MM.1S (cell line): ENCODE measurements around the gene SETX.

Experiments used
- DNase-seq: peaks from one replicate; pipeline ENCODE4 v3.0.0-alpha.2; 2015
- H2AFZ ChIP-seq: fragments of 300-600 bp; sonication (generic); 2 replicates; pipeline ENCODE4 v1.6.0; 2016; ENCODE audit warnings: antibody characterized with exemption, low read length
- H3F3A ChIP-seq: fragments of 300-600 bp; sonication (generic); 2 replicates; pipeline ENCODE4 v1.6.1; 2016; ENCODE audit warnings: mild to moderate bottlenecking, antibody characterized with exemption, low read length, moderate library complexity, mixed read lengths; ENCODE audit not compliant: insufficient read depth
- H3K27ac ChIP-seq: fragments of 300-600 bp; sonication (generic); 2 replicates; pipeline ENCODE4 v1.5.1; 2016; ENCODE audit warnings: mild to moderate bottlenecking, low read length
- H3K27me3 ChIP-seq: fragments of 300-600 bp; sonication (generic); replicated peaks from 2 replicates; pipeline ENCODE4 v1.6.0; 2016; ENCODE audit warnings: low read length; ENCODE audit not compliant: insufficient read depth
- H3K36me3 ChIP-seq: fragments of 300-600 bp; sonication (generic); replicated peaks from 2 replicates; pipeline ENCODE4 v1.6.1; 2016; ENCODE audit warnings: mild to moderate bottlenecking, low read length, mixed read lengths; ENCODE audit not compliant: insufficient read depth
- H3K4me1 ChIP-seq: fragments of 300-600 bp; sonication (generic); 2 replicates; pipeline ENCODE4 v1.6.1; 2016; ENCODE audit warnings: low read length, mixed read lengths
- H3K4me2 ChIP-seq: fragments of 300-600 bp; sonication (generic); 2 replicates; pipeline ENCODE4 v1.6.0; 2016; ENCODE audit warnings: low read depth, low read length
- H3K4me3 ChIP-seq: fragments of 300-600 bp; sonication (generic); 2 replicates; pipeline ENCODE4 v1.5.1; 2016; ENCODE audit warnings: low read length, mixed read lengths
- H3K79me2 ChIP-seq: fragments of 300-600 bp; sonication (generic); 2 replicates; pipeline ENCODE4 v1.6.1; 2016; ENCODE audit warnings: mixed run types, low read length, mixed read lengths
- H3K9ac ChIP-seq: fragments of 300-600 bp; sonication (generic); 2 replicates; pipeline ENCODE4 v1.6.1; 2016; ENCODE audit warnings: low read length, mixed read lengths
- H3K9me2 ChIP-seq: fragments of 300-600 bp; sonication (generic); replicated peaks from 2 replicates; pipeline ENCODE4 v1.6.1; 2016; ENCODE audit warnings: mild to moderate bottlenecking, low read length, mixed read lengths; ENCODE audit not compliant: insufficient read depth
- H3K9me3 ChIP-seq: fragments of 300-600 bp; sonication (generic); replicated peaks from 2 replicates; pipeline ENCODE4 v1.6.1; 2016; ENCODE audit warnings: mild to moderate bottlenecking, low read length, mixed read lengths; ENCODE audit not compliant: insufficient read depth
- H4K20me1 ChIP-seq: fragments of 300-600 bp; sonication (generic); 2 replicates; pipeline ENCODE4 v1.6.1; 2016; ENCODE audit warnings: mild to moderate bottlenecking, low read length, moderate library complexity, mixed read lengths; ENCODE audit not compliant: insufficient read depth
- CTCF ChIP-seq: fragments of 300-600 bp; sonication (generic); IDR thresholded peaks from 2 replicates; pipeline ENCODE4 v1.5.1; 2016; ENCODE audit warnings: antibody characterized with exemption, low read length, mixed read lengths
- EZH2 ChIP-seq: fragments of 300-600 bp; sonication (generic); optimal IDR thresholded peaks from 2 replicates; pipeline ENCODE3; 2017; ENCODE audit warnings: low read depth, mild to moderate bottlenecking, antibody characterized with exemption, low read length, mixed read lengths
- EZH2phosphoT487 ChIP-seq: fragments of 300-600 bp; sonication (generic); IDR thresholded peaks from 2 replicates; pipeline ENCODE4 v1.6.1; 2018; ENCODE audit warnings: antibody characterized with exemption, low read length

SETX gene

GRCh38 chr9:132268725-132269352 lies 85.9 kb downstream of the SETX start:
- Histone ChIP-seq H4K20me1 (no peaks in the 10 kb centered on the region), H3K9me2 (no peaks in the 10 kb centered on the region), H3K27me3 (no peaks in the 10 kb centered on the region), H3K4me1 (peaks cover 13% of the 10 kb centered on the region), H3K9me3 (no peaks in the 10 kb centered on the region), H2AFZ (no peak overlapping the region), H3K4me2 (no peak overlapping the region), H3K79me2 (no peaks in the 10 kb centered on the region), H3K4me3 (no peak overlapping the region), H3K27ac (no peak overlapping the region; the same call in 1 of the 2 replicates), H3K36me3 (peaks cover 5% of the 10 kb centered on the region), H3K9ac (no peak overlapping the region), H3F3A (peaks cover 21% of the 10 kb centered on the region; the same call in 1 of the 2 replicates)
- TF ChIP-seq CTCF (peak; percentile 86), EZH2phosphoT487 (no peak)
- DNase-seq, result peak; percentile 70

GRCh38 chr9:132267660-132268059 lies 87.1 kb downstream of the SETX start:
- no peak overlapping the region for H3K27ac ChIP-seq
- H3F3A ChIP-seq, result peaks cover 21% of the 10 kb centered on the region; the same call in 1 of the 2 replicates
- no peak overlapping the region for H2AFZ ChIP-seq
- no peak overlapping the region for H3K9ac ChIP-seq
- H4K20me1 ChIP-seq, result no peaks in the 10 kb centered on the region
- H3K9me2 ChIP-seq, result no peaks in the 10 kb centered on the region
- H3K4me1 ChIP-seq, result peaks cover 13% of the 10 kb centered on the region
- TF ChIP-seq EZH2phosphoT487, result no peak
- TF ChIP-seq EZH2, result no peak
- no peak for TF ChIP-seq CTCF
- H3K4me2 ChIP-seq, result no peak overlapping the region
- no peak overlapping the region for H3K4me3 ChIP-seq
- DNase-seq, result no peak
- no peaks in the 10 kb centered on the region for H3K79me2 ChIP-seq
- no peaks in the 10 kb centered on the region for H3K27me3 ChIP-seq
- H3K9me3 ChIP-seq, result no peaks in the 10 kb centered on the region
- H3K36me3 ChIP-seq, result peaks cover 5% of the 10 kb centered on the region

GRCh38 chr9:132266017-132266416 lies 88.8 kb downstream of the SETX start:
- H3K36me3 ChIP-seq, result peaks cover 5% of the 10 kb centered on the region

More at GRCh38 chr9:132266017-132266416, 88.8 kb downstream of the SETX start:
- Histone ChIP-seq H3K9ac (no peak overlapping the region), H3F3A (peaks cover 19% of the 10 kb centered on the region; the same call in 1 of the 2 replicates), H2AFZ (no peak overlapping the region), H3K9me2 (no peaks in the 10 kb centered on the region), H3K4me3 (no peak overlapping the region), H3K79me2 (no peaks in the 10 kb centered on the region), H3K9me3 (no peaks in the 10 kb centered on the region), H4K20me1 (0 out of 2 replicates have a peak, but pooled peaks cover 4% of the 10 kb centered on the region), H3K27me3 (no peaks in the 10 kb centered on the region), H3K27ac (no peak overlapping the region), H3K4me2 (no peak overlapping the region), H3K4me1 (peaks cover 13% of the 10 kb centered on the region)
- TF ChIP-seq CTCF (no peak), EZH2phosphoT487 (no peak), EZH2 (no peak)
- no peak for DNase-seq
